ENCODE data around the gene PPP4R1.

DNA sequence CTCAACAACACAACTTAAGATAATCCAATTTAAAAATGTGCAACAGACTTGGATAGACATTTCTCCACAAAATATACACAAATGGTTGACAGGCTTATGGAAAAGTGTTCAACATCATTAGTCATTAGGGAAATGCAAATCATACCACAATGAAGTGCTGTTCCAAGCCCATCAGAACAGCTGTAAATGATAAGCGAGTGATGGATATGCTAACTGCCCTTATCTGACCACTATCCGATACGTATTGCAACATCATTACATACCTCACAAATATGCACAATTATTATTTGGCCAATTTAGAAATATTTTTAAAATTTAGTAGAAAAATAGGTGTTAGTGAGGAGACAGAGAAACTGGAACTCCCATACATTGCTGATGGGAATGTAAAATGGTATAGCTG is 62.2 kb downstream of the PPP4R1 start:
- TF ChIP-seq, protein P1, sequence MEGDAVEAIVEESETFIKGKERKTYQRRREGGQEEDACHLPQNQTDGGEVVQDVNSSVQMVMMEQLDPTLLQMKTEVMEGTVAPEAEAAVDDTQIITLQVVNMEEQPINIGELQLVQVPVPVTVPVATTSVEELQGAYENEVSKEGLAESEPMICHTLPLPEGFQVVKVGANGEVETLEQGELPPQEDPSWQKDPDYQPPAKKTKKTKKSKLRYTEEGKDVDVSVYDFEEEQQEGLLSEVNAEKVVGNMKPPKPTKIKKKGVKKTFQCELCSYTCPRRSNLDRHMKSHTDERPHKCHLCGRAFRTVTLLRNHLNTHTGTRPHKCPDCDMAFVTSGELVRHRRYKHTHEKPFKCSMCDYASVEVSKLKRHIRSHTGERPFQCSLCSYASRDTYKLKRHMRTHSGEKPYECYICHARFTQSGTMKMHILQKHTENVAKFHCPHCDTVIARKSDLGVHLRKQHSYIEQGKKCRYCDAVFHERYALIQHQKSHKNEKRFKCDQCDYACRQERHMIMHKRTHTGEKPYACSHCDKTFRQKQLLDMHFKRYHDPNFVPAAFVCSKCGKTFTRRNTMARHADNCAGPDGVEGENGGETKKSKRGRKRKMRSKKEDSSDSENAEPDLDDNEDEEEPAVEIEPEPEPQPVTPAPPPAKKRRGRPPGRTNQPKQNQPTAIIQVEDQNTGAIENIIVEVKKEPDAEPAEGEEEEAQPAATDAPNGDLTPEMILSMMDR (IDR thresholded peaks at IDR 0.05), result no peak
- TF ChIP-seq, protein P2, sequence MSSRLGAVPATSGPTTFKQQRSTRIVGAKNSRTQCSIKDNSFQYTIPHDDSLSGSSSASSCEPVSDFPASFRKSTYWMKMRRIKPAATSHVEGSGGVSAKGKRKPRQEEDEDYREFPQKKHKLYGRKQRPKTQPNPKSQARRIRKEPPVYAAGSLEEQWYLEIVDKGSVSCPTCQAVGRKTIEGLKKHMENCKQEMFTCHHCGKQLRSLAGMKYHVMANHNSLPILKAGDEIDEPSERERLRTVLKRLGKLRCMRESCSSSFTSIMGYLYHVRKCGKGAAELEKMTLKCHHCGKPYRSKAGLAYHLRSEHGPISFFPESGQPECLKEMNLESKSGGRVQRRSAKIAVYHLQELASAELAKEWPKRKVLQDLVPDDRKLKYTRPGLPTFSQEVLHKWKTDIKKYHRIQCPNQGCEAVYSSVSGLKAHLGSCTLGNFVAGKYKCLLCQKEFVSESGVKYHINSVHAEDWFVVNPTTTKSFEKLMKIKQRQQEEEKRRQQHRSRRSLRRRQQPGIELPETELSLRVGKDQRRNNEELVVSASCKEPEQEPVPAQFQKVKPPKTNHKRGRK (CRISPR knock-in tag; IDR thresholded peaks at IDR 0.05; ENCODE audit: borderline replicate concordance), result no peak
- TF ChIP-seq, protein P3, sequence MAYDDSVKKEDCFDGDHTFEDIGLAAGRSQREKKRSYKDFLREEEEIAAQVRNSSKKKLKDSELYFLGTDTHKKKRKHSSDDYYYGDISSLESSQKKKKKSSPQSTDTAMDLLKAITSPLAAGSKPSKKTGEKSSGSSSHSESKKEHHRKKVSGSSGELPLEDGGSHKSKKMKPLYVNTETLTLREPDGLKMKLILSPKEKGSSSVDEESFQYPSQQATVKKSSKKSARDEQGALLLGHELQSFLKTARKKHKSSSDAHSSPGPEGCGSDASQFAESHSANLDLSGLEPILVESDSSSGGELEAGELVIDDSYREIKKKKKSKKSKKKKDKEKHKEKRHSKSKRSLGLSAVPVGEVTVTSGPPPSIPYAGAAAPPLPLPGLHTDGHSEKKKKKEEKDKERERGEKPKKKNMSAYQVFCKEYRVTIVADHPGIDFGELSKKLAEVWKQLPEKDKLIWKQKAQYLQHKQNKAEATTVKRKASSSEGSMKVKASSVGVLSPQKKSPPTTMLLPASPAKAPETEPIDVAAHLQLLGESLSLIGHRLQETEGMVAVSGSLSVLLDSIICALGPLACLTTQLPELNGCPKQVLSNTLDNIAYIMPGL (CRISPR knock-in tag; IDR thresholded peaks at IDR 0.05), result no peak
- TF ChIP-seq NR3C1 (CRISPR knock-in tag; conservative IDR thresholded peaks at IDR 0.05; ENCODE audit: low read depth) (no peak), FOXJ3 (CRISPR knock-in tag; IDR thresholded peaks at IDR 0.05; ENCODE audit: borderline replicate concordance) (no peak), ZNF121 (CRISPR knock-in tag; IDR thresholded peaks at IDR 0.05) (no peak), TCF7 (CRISPR knock-in tag; IDR thresholded peaks at IDR 0.05; ENCODE audit: low read depth) (no peak), ATF1 (CRISPR knock-in tag; IDR thresholded peaks at IDR 0.05) (no peak), TP53 (CRISPR knock-in tag; IDR thresholded peaks at IDR 0.05) (no peak), FOXP1 (CRISPR knock-in tag; IDR thresholded peaks at IDR 0.05; ENCODE audit: borderline replicate concordance) (no peak)
- TF ChIP-seq, protein P4, sequence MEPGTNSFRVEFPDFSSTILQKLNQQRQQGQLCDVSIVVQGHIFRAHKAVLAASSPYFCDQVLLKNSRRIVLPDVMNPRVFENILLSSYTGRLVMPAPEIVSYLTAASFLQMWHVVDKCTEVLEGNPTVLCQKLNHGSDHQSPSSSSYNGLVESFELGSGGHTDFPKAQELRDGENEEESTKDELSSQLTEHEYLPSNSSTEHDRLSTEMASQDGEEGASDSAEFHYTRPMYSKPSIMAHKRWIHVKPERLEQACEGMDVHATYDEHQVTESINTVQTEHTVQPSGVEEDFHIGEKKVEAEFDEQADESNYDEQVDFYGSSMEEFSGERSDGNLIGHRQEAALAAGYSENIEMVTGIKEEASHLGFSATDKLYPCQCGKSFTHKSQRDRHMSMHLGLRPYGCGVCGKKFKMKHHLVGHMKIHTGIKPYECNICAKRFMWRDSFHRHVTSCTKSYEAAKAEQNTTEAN (CRISPR knock-in tag; IDR thresholded peaks at IDR 0.05), result no peak
- TF ChIP-seq, protein P5, sequence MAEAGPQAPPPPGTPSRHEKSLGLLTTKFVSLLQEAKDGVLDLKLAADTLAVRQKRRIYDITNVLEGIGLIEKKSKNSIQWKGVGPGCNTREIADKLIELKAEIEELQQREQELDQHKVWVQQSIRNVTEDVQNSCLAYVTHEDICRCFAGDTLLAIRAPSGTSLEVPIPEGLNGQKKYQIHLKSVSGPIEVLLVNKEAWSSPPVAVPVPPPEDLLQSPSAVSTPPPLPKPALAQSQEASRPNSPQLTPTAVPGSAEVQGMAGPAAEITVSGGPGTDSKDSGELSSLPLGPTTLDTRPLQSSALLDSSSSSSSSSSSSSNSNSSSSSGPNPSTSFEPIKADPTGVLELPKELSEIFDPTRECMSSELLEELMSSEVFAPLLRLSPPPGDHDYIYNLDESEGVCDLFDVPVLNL (CRISPR knock-in tag; IDR thresholded peaks at IDR 0.05; ENCODE audit: borderline replicate concordance, low read depth), result no peak
- TF ChIP-seq, protein P6, sequence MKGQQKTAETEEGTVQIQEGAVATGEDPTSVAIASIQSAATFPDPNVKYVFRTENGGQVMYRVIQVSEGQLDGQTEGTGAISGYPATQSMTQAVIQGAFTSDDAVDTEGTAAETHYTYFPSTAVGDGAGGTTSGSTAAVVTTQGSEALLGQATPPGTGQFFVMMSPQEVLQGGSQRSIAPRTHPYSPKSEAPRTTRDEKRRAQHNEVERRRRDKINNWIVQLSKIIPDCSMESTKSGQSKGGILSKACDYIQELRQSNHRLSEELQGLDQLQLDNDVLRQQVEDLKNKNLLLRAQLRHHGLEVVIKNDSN (CRISPR knock-in tag; IDR thresholded peaks at IDR 0.05), result no peak
